BE2C (cell line): ENCODE measurements around the gene RAB5IF.
"Not testable (repeated sequence)": the region's sequence is repeated elsewhere in the genome, so short reads cannot be mapped to it uniquely, and the experiment has no call there.

Experiments used
- DNase-seq: peaks from one replicate; pipeline ENCODE4 v3.0.0-alpha.2; 2020
- H3K27me3 ChIP-seq: fragments of 250-450 bp; sonication (Bioruptor Pico); 2 replicates; pipeline ENCODE4 v1.5.1; 2020; ENCODE audit warnings: mild to moderate bottlenecking
- H3K36me3 ChIP-seq: fragments of 250-450 bp; sonication (Bioruptor Pico); 2 replicates; pipeline ENCODE4 v1.5.1; 2020; ENCODE audit warnings: mild to moderate bottlenecking
- H3K4me1 ChIP-seq: fragments of 250-450 bp; sonication (Bioruptor Pico); 2 replicates; pipeline ENCODE4 v1.5.1; 2020
- H3K4me3 ChIP-seq: 2 replicates; pipeline ENCODE4 v1.5.1; 2011; ENCODE audit warnings: low read depth, low read length
- H3K9me3 ChIP-seq: fragments of 250-450 bp; sonication (Bioruptor Pico); 2 replicates; pipeline ENCODE4 v1.5.1; 2020
- CTCF ChIP-seq: IDR thresholded peaks from 2 replicates; pipeline ENCODE4 v1.5.1; 2012; ENCODE audit warnings: mild to moderate bottlenecking, low read depth, low read length

The RAB5IF gene

DNA sequence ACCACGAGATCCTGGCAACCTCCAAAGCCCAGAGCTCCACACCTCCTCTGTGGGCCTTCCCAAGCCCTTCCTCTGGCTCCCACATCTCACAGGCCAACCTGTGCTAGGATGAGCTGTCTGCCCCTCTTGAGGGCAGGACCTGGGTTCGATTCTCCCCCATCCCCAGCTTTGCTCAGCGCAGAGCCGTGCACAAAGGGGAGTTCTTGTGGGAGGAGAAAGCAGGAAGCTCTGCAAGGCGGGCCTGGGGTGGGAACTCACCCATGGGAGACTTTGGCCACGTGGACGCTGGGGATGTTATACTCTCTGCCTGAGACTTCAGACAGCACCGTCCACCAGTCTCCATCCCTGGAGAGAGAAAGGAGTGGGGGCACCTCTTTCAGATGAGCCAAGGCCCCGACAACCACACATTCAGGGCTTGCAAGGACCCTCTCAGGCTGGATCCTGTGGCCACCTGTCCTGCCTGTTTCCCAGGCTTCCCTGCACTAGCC lies 27.8 kb downstream of the RAB5IF start:
- no peaks in the 10 kb centered on the region; the same call in 1 of the 2 replicates for H3K9me3 ChIP-seq
- no peak for DNase-seq
- no peaks in the 10 kb centered on the region for H3K4me1 ChIP-seq
- no peak for TF ChIP-seq CTCF
- no peaks in the 10 kb centered on the region for H3K36me3 ChIP-seq
- H3K4me3 ChIP-seq, result no peak overlapping the region
- H3K27me3 ChIP-seq, result no peaks in the 10 kb centered on the region

- Histone ChIP-seq H3K36me3 (no peaks in the 10 kb centered on the region), H3K4me3 (no peak overlapping the region), H3K27me3 (no peaks in the 10 kb centered on the region), H3K4me1 (no peaks in the 10 kb centered on the region), H3K9me3 (no peaks in the 10 kb centered on the region; the same call in 1 of the 2 replicates)
- TF ChIP-seq CTCF, result no peak
- DNase-seq, result no peak
Measured at GRCh38 chr20:36634342-36634741, 28.8 kb downstream of the RAB5IF start.

DNA sequence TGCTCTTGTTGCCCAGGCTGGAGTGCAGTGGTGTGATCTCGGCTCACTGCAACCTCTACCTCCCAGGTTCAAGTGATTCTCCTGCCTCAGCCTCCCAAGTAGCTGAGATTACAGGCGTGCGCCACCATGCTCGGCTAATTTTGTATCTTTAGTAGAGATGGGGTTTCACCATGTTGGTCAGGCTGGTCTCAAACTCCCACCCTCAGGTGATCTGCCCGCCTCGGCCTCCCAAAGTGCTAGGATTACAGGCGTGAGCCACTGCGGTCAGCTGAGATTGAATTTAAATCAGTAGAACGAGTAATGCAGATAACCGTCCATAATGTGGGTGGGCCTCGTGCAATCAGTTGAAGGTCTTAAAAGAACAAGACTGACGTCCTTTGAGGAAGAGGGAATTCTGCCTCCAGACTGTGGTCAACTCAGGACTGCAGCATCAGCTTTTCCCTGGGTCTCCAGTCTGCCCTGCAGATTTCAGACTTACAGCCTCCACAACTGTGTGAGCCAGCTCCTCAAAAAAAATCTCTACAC lies 33.4 kb downstream of the RAB5IF start:
- not testable (repeated sequence) for H3K36me3 ChIP-seq, H3K4me3 ChIP-seq, H3K4me1 ChIP-seq, H3K27me3 ChIP-seq, H3K9me3 ChIP-seq, DNase-seq

DNA sequence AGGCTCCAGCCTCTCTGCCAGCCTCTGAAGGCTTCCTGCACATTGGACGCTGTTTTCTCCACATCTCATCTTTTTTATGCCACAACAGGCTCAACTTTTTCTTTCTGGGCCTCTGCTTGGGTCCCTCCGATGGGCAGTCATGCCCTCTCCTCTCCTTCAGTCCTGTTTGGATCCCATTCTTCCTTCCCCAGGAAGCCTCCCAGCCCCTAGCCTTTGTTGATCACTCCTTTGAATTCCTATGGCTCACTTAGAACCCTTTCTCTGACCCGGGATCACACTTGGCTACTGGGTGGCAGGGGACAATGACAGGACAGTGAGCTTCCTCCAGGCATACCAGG lies 35.9 kb downstream of the RAB5IF start:
- Histone ChIP-seq H3K9me3 (no peaks in the 10 kb centered on the region), H3K4me3 (no peak overlapping the region), H3K27me3 (no peaks in the 10 kb centered on the region), H3K4me1 (no peaks in the 10 kb centered on the region), H3K36me3 (no peaks in the 10 kb centered on the region)
- no peak for DNase-seq
- TF ChIP-seq CTCF, result no peak

DNA sequence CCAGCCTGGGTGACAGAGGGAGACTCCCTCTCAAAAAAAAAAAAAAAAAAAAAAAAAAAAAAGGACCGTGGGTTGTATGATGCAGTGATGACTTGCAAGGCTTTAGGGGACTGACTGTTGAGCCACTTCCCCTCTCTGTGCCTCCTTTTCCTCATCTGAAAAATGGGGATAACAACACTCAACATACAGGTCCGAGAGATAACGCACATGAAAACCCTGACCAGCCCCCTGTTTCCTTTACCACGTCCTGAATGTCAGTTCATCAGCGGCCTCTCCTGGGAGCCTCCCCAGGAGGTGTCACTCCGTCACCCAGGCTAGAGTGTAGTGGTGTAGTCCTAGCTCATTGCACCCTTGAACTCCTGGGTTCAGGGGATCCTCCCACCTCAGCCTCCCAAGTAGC lies 36.6 kb downstream of the RAB5IF start:
- DNase-seq, result no peak

DNA sequence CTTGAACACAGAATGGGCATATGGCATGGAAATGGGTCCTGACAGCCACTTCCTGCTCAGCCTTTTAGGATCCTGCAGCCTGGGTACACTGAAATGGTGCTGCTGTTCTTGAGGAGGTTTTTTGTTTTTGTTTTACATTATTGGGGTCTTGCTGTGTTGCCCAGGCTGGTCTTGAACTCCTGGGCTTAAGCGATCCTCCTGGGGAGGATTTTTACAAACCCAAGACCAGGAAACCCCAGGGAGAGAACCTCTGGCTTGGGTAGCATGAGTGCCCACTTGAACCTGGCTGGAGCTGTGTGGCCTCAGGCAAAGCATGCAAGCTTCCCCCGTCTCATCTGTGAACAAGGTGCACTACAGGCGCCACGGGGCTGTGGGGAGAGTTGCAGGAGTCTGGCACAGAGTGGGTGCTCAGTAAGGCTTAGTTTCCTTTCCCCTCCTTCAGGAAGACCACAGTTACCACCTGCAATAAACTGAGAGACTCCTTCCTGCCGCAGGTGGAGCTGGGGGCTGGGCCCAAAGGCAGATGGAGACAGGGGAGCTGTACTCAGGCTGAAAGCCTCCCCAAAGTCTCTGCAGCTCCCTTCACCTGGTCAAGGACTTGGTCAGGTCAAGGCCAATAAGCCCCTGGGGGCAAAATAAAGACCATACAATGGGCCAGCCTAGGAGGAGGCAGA lies 38.6 kb downstream of the RAB5IF start:
- Histone ChIP-seq H3K27me3 (no peaks in the 10 kb centered on the region), H3K36me3 (no peaks in the 10 kb centered on the region), H3K9me3 (no peaks in the 10 kb centered on the region), H3K4me1 (no peaks in the 10 kb centered on the region), H3K4me3 (no peak overlapping the region)
- no peak for DNase-seq
- TF ChIP-seq CTCF, result no peak

More for the DNA sequence above, 36.6 kb downstream of the RAB5IF start:
- no peaks in the 10 kb centered on the region for H3K4me1 ChIP-seq
- no peaks in the 10 kb centered on the region for H3K27me3 ChIP-seq
- no peaks in the 10 kb centered on the region for H3K36me3 ChIP-seq
- TF ChIP-seq CTCF, result no peak
- H3K9me3 ChIP-seq, result no peaks in the 10 kb centered on the region
- H3K4me3 ChIP-seq, result no peak overlapping the region
